ENCODE data around the gene SULT2B1.

SULT2B1 gene

DNA sequence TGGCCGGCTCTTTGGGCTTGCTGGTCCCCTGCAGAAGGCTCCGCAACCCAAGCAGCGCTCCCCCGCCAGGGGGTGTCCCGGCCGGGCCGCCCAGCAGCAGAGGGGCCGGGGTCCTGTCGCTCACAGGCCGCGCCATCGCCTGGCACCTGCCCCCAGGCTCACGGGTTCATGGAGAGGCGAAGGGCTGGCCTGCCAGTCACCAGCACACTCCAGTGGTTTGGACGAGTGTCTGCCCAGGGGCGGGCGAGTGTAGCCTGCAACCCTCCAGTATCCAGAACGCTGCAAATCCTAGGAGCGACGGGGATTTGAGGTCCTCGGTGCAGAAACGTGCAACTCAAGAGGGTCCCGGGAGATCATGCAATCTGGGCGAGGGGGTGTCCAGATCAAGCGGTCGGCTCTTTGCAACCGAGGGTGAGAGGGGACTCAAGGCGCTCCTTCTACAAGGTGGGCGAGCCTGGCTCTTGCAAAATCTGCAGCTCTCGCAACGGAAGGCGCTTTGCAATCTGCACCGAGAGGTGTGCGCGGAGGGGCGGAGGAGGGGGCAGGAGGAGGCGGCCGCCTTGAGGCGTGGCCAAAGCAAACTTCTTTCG is 85.0 kb downstream of the SULT2B1 start, which contains the start of gene DBP:
TSS of gene DBP (minus strand) at position 521 of the 590 bp plus-strand sequence. CDS start at position 136, 385 bp downstream.
- ATAC-seq, result no peak

DNA sequence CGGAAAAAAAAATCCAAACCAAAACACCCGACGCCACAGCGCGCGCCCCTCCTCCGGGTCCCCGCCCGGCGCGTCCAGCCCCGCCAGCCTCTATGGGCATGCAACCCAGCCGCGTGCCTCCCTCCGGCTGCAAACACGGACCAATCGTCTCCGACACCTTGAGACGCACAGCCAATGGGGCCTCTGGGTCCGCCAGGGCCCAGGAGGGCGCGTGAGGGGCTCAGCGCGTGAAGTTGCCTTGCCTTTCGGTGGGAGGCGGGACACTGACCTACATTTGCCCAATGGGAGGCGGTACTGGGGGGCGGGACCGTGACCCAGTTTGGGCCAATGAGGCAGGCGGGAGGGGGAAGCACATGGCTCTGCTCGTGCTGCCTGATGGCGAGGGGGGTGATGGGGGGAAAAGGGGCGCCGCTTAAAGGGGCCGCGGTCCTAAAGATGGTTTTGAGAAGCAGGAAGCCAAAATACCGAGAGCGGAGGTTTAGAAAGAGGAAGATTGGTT is 85.5 kb downstream of the SULT2B1 start:
- peak; percentile 80 for ATAC-seq

DNA sequence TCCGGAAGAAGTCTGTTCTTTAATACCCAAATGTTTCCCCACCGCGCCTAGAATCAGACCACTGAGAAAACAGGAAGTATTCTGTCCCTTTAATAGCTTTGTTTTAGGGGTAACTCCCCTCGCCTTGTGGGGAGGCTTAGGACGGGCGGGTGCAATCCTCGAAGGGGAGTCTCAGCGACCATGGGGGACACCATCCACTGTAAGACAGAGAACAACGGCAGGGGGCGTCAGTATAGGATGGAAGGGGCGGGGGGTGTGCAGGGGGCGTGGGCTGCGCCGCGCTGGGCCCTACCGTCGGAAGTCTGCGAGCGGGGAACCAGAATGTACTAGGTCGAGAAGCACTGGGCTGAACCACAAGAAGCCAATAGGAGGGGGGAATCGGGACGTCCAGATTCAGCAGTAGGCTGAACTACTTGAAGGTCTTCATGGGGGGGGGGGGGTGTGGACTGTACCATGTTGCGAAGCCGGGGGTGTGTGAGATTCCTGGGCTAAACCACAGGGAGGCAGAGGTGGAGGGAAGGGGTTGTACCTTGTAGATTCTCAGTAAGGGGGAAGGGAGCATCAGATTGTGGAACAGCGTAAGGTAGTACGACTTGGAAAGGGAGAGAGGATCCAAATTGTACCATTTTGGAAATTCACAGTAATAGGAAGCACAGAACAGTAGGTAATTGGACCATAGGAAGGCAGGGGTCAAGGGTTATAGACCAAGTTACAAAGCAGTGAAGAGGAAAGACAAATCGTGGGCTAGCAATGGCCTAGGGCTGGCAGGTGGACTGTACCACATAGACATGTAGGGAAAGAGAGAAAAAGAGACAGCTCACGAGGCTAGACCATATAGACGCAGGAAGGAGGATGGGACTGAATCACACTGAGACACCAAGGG is 86.2 kb downstream of the SULT2B1 start:
- peak; percentile 33 to 38 for ATAC-seq

DNA sequence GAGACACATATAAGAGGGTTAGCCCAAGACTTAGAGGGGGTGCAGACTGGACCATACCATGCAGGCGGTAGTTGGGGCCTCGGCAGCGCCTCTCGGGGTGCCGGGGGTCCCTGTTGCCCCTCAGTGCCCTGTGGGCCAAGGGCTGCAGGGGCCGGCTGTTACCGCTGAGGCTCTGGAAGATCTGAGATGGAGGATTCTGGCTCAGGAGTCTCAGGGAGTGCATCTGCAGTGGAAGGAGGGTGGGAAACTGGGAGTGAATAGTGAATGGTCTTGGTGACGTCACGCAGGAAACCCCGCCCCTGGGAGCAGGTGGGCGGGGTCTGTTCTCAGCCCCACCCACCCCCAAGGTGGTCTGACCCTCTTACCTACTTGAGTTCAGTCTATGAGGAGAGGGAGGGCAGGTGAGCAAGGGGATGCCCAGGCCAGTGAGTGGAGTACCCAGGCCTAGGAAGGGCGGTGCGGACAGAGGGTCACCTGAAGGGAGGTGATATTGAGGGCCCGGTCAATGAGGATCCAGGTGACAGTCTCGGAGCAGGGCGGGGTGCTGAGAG is 86.9 kb downstream of the SULT2B1 start:
- ATAC-seq, result no peak

DNA sequence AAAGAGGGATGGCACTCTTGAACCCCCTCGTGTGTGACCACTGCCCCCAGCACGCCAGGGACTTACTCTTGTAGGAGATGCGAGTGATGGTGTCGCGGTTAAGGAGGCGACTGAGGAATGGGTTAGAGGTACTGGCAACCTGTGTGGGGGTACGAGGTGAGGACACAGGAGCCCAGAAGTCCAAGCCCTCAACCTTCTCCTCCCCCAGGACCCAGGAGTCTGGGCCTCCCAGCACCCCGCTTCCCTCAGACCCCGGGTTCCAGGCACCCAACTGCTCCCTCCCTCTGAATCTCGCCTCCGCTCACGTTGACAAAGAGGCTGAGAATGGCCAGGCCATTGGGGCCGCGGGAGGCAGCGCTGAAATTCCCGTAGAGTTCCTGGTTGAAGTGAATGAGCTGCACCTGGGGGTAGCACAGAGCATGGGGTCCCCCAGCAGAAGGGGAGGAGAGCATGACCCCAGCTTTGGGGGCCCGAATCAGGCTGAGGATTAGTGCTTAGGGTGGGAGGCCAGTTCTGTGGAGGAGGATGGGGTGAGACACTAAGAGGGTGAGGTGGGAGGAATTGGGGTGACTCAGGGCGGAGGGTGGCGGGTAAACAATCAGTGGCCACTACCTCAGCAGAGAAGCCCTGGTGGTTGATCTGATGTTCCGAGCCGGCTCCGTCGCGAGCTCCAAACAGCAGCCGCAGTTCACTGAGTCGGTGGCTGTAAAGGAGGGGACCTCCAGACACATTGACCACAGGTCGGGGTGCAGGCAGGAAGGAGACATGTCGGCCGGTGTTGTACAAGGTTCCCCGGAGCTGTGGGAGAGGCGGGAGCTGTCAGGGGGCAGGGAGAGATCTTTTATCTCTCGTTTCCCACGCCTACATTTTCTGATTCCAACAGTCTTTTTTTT is 87.8 kb downstream of the SULT2B1 start:
- ATAC-seq, result no peak

DNA sequence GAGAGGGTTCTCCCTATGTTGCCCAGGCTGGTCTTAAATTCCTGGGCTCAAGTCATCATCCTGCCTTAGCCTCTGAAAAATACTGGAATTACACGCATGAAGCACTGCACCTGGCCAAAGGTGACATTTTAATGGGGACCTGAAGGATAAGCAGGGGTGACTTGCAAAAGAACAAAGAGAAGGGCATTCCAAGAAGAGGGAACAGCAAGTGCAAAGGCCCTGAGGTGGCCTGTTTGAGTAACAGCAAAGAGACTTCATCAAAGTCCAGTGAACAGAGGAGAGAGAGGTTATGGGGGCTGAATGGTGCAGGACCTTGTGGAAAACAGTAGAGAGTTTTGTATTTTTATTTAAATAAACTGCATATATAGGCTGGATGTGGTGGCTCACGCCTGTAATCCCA is 89.9 kb downstream of the SULT2B1 start:
- no peak for ATAC-seq

DNA sequence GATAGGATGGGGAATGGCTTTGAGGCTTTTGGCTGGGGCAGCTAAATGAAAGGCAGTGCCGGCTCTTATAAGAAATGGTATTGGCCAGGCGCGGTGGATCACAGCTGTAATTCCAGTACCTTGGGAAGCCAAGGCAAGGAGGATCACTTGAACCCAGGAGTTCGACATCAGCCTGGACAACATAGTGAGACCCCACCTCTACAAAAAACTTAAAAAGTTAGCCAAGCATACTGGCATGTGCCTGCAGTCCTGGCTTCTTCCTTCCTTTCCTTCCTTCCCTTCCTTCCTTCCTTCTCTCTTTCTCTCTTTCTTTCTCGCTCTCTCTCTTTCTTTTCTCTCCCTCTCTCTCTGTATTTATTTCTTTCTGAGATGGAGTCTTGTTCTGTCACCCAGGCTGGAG is 90.9 kb downstream of the SULT2B1 start:
- no peak for ATAC-seq

DNA sequence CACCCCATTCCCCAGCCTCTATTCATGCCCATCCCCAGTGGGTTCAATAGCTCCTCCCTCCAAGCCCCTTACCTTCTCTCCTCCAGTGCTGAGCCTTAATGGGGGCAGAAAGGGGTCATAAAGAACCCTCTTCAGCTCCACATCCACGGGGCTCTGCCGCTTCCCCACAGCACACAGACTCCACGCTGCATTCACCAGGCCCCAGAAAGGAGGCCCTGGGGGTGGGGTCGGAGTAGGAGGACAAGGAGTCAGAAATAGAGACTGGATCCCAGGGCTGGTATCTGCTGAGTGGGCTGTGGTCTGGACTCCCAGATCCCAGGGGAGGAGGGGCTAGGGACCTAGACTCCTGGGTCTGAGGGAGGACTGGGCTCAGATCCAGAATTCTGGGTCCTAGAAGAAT is 92.4 kb downstream of the SULT2B1 start:
- ATAC-seq, result no peak

DNA sequence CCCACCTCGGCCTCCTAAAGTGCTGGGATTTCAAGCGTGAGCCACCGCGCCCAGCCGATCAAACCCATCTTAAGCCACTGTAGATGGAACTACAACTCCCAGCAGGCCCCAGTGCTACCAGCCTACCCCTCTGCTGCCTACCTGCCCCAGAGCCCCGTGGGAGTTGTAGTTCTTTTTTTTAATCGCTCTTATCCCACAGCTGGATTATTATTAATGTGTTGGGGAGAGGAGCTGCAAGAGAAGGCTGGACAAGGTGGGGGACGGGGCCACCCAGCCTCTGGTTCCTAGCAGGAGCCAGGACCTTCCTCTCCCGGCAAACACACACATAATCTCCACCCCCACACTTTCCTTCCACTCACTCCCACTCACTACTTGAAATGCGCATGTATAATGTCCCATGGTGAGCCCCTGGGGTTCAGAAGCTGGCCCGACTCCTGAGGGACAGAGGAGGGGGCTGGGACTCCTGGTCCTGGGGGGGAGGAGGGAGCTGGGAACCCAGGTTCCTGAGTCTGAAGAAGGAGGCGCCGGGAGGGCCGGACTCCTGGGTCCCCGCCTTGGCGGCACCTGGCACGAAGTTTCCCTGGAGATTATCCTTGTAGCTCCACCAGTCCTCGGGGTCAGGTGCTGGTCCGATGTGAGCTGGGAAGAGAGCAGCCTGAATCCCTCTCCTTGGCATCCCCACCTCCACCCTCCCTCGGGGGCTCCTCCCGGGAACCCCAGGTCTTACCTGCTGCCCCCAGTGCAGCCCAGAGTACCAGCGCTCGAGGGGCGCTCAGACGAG is 93.1 kb downstream of the SULT2B1 start:
- ATAC-seq, result peak; percentile 78 to 80

DNA sequence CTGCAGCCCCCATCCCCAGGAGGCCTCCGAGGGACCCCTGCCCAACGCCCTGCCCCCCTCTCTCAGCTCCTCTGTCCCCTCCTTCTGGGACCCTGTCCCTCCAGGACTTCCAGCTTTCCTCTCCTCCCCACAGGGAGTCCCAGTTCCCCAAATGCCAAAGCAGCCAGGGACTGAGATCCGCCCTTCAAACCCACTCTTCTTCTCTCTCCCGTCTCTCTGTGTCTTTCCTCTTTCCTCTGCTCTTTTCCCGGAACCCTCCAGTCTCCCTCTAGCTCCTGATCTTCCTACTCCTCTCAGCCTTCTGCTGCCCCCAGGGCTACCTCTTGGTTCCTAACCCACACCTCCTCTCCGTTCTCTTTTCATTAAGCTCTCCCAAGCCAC is 93.6 kb downstream of the SULT2B1 start:
- no peak for ATAC-seq

DNA sequence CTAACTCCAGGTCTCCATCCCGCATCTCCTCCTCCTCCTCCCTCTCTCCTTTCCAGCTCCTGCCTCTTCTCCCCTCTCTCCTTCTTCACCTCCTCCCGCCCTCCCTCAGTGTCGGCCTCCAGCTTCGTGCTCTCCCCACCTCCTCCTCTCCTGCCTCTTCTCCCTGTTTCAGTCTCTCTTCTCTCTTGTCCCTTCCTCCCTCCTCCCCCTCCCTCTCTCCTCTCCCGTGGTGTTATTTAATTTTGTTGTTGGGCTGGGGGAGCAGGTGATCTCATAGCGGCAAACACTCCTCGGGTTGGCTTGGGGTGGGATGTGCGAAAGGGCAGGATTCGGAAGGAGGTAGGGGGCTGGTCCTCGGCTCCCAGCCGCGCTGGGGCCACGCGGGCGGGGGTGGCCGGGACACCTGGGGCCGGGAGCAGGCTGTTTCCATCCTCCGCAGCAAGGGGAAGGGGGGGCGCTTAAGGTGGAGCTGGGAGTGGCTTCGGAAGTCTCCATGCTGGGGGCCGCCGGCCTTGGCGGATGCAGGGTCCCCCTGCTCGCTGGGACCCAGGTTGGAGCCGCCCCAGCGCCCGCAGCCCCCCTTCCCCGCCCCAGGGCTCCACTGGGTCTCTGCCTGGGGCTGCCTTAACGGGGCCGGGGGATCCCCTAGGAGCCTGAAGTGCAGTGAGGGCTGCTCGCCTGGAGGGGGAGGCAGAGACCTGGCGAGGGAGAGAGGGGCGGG is 94.2 kb downstream of the SULT2B1 start, which contains the start of gene CA11:
TSS of gene CA11 (minus strand) at position 187 of the 721 bp plus-strand sequence. CDS start 555 bp downstream, outside the sequence.
- ATAC-seq, result peak; percentile 82 to 83

DNA sequence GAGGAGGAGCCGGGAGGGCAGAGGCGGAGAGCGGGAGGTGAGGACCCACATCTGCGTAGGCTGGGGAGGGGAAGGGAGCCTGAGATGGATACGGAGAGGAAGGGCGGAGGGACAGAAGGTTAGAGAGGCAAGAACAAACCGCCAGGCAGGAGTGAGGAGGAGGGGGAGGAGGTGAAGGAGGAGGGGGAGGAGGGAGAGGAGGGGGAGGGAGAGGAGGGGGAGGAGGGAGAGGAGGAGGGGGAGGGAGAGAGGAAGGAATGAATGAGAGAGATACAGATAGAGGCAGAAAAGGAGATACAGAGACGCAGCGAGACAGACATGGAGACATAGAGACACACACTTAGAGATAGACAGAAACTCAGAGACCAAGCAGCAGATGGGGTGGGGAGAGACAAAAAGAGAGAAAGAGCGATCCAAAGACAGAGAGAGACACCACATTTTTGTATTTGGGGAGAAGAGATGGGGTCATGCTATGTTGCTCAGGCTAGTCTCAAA is 94.8 kb downstream of the SULT2B1 start:
- ATAC-seq, result no peak

DNA sequence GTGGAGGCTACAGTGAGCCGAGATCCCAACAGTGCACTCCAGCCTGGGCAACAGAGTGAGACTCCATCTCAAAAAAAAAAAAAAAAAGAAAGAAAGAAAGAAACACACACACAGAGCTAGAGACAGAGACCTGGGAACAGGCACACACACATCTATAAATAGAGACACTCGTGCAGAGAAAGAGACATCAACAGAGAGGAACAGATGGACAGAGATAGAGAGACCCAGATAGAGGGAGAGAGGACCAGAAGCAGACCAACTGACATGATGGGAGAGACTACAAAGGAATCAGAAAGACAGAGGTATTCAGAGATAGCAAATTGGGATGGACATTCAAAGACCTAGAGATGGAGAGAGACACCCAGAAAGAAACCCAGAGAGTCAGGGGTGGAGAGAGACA is 96.2 kb downstream of the SULT2B1 start:
- no peak for ATAC-seq
